ENCODE data around the gene NANS.
"Not testable (repeated sequence)": the region's sequence is repeated elsewhere in the genome, so short reads cannot be mapped to it uniquely, and the experiment has no call there.

NANS gene

DNA sequence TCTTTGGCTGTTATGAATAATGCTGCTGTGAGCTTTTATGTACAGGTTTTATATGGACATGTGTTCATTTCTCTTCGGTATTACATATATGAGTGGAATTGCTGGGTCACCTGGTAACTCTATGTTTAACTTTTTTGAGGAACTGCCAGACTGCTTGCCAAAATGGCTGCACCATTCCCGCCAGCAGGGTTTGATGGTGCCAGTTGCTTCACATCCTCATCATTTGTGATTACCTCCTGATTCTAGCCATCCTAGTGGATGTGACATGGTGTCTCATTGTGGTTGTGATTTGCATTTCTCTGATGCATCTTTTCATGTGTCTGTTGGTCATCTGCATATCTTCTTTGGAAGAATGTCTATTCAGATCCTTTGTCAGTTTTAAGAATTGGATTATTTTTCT, 10.7 kb downstream of the NANS start:
- CTCF ChIA-PET: no interaction called here

GRCh38 chr9:98069551-98069950, 13.0 kb downstream of the NANS start:
- TF ChIP-seq SUZ12 (IDR thresholded peaks at IDR 0.05) (no peak), BHLHE40 (IDR thresholded peaks at IDR 0.05; ENCODE audit: borderline replicate concordance) (no peak), ELF4 (IDR thresholded peaks at IDR 0.05) (no peak), ZNF384 (IDR thresholded peaks at IDR 0.05) (no peak), LEF1 (IDR thresholded peaks at IDR 0.05; ENCODE audit: borderline replicate concordance) (no peak)
- ChIA-PET CTCF (no interaction called here), POLR2A (no interaction called here)

More for the DNA sequence above, 10.7 kb downstream of the NANS start:
- POLR2A ChIA-PET: interaction anchor here (1.1 kb wide), 1 partner anchor 9 kb away, joined by 5 read pairs; no protein-coding TSS in a partner anchor
- TF ChIP-seq FOXM1 (IDR thresholded peaks at IDR 0.05; ENCODE audit: borderline replicate concordance) (no peak), HDGF (IDR thresholded peaks at IDR 0.05; ENCODE audit: borderline replicate concordance) (no peak), FOXK2 (IDR thresholded peaks at IDR 0.05) (no peak), FOXA1 (IDR thresholded peaks at IDR 0.05) (no peak), SP1 (IDR thresholded peaks at IDR 0.05) (no peak), BHLHE40 (IDR thresholded peaks at IDR 0.05; ENCODE audit: borderline replicate concordance) (no peak), ZNF384 (IDR thresholded peaks at IDR 0.05) (no peak), SUZ12 (IDR thresholded peaks at IDR 0.05) (no peak), ELF4 (IDR thresholded peaks at IDR 0.05) (no peak), NFRKB (IDR thresholded peaks at IDR 0.05) (no peak), ARNT (IDR thresholded peaks at IDR 0.05) (no peak), L3MBTL2 (conservative IDR thresholded peaks at IDR 0.05) (no peak), CTBP1 (IDR thresholded peaks at IDR 0.05; ENCODE audit: borderline replicate concordance) (no peak), PKNOX1 (IDR thresholded peaks at IDR 0.05) (no peak), LEF1 (IDR thresholded peaks at IDR 0.05; ENCODE audit: borderline replicate concordance) (no peak)
- no peak for DNase-seq (ENCODE audit: extremely low spot score)

GRCh38 chr9:98070704-98071103, 14.2 kb downstream of the NANS start:
- ChIA-PET CTCF (interaction anchor here (0.6 to 0.7 kb wide), 2 partner anchors 14 to 193 kb away, joined by 3 read pairs; no protein-coding TSS in a partner anchor), POLR2A (no interaction called here)
- no peak for TF ChIP-seq BHLHE40 (IDR thresholded peaks at IDR 0.05; ENCODE audit: borderline replicate concordance)
- TF ChIP-seq NFRKB (IDR thresholded peaks at IDR 0.05): no peak
- TF ChIP-seq LEF1 (IDR thresholded peaks at IDR 0.05; ENCODE audit: borderline replicate concordance): no peak
- TF ChIP-seq ARNT (IDR thresholded peaks at IDR 0.05): no peak
- no peak for DNase-seq (ENCODE audit: extremely low spot score)

More at GRCh38 chr9:98069551-98069950, 13.0 kb downstream of the NANS start:
- DNase-seq (ENCODE audit: extremely low spot score): no peak

DNA sequence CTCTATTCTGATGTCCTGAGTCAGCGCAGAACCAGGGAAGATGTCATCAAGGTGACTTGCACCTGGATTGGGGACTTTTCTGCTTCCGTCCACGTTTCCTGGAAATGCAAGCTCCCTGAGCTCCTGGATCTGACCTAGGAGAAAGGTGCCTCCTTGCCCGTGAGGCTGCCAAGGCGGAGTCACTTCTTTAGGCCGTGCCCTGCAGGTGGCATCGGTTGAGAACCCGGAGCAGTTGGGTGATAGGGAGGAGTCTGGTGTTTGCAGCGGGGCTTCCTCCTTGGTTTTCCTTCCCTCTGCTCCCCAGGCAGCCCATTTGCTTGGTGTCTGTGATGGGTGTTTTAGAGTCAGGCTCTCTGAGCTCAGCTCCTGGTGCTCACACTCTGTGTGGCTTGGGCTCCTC, 15.2 kb downstream of the NANS start:
- no peak for DNase-seq (ENCODE audit: extremely low spot score)
- CTCF ChIA-PET: interaction anchor here (0.6 kb wide), 1 partner anchor 87 kb away, joined by 3 read pairs; no protein-coding TSS in a partner anchor
- TF ChIP-seq ZNF384 (IDR thresholded peaks at IDR 0.05) (no peak), CTBP1 (IDR thresholded peaks at IDR 0.05; ENCODE audit: borderline replicate concordance) (no peak), FOXA1 (IDR thresholded peaks at IDR 0.05) (no peak), LEF1 (IDR thresholded peaks at IDR 0.05; ENCODE audit: borderline replicate concordance) (no peak), HDGF (IDR thresholded peaks at IDR 0.05; ENCODE audit: borderline replicate concordance) (no peak), SUZ12 (IDR thresholded peaks at IDR 0.05) (no peak), NFRKB (IDR thresholded peaks at IDR 0.05) (no peak), SP1 (IDR thresholded peaks at IDR 0.05) (no peak), PKNOX1 (IDR thresholded peaks at IDR 0.05) (no peak), L3MBTL2 (conservative IDR thresholded peaks at IDR 0.05) (no peak), TARDBP (IDR thresholded peaks at IDR 0.05) (no peak), ARNT (IDR thresholded peaks at IDR 0.05) (no peak), FOXM1 (IDR thresholded peaks at IDR 0.05; ENCODE audit: borderline replicate concordance) (no peak), BHLHE40 (IDR thresholded peaks at IDR 0.05; ENCODE audit: borderline replicate concordance) (no peak), FOXK2 (IDR thresholded peaks at IDR 0.05) (no peak)
- POLR2A ChIA-PET: interaction anchor here (1.1 kb wide), 1 partner anchor 14 kb away, joined by 3 read pairs; no protein-coding TSS in a partner anchor

DNA sequence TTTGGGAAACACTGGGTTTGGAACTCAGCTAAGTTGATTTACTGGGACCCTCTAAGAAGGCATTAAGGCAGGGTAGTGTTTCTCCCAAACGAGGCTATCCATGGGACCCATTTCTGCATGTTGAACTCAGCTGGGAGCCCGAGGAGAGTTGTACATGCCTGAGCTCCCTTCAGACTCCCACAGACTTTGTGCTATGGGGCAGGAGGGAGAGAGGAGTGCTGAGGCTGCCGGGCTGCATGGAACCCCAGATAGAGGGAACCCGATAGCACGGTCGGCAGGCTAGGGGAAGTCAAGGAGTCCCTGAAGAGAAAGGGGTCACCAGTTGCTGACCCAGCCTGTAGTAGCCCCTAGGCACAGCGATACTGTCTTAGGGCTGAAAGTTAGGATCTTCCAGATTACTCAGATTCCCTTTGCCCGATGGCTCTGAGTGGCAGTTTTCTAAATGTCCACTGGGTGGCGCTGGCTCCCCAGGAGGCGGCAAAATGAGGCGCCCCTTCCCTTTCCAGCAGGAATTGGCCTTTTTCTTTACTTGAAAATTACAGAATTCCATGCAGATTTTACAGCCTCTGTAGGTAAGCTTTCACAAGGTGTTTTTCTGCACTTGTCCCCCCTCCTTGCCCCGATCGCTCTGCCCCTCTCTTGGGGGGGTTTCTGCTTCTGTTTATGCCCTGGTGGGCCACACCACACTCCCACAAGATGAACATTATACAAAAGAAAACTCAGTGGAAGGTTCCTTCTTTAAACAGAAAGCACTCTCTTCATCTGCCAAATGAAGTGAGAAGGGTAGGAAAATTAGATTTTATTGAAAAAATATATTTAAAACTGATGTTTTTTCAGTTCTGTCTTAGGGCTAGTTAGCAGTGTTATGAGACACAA, 17.8 kb downstream of the NANS start:
- CTCF ChIA-PET: interaction anchor here (0.6 to 1.8 kb wide), 8 partner anchors 10 to 915 kb away, joined by 3 to 6 read pairs (median 4); partner anchors contain the start of genes NANS and TBC1D2
- peak; percentile 76 for DNase-seq (ENCODE audit: extremely low spot score)
- TF ChIP-seq TARDBP (IDR thresholded peaks at IDR 0.05) (no peak), PKNOX1 (IDR thresholded peaks at IDR 0.05) (peak; percentile 38; the same call in 1 of the 2 replicates), SUZ12 (IDR thresholded peaks at IDR 0.05) (no peak), ELF4 (IDR thresholded peaks at IDR 0.05) (no peak), BHLHE40 (IDR thresholded peaks at IDR 0.05; ENCODE audit: borderline replicate concordance) (no peak)
- POLR2A ChIA-PET: interaction anchor here (1.6 kb wide), 1 partner anchor 182 kb away, joined by 8 read pairs; the partner anchor contains the start of gene TBC1D2

DNA sequence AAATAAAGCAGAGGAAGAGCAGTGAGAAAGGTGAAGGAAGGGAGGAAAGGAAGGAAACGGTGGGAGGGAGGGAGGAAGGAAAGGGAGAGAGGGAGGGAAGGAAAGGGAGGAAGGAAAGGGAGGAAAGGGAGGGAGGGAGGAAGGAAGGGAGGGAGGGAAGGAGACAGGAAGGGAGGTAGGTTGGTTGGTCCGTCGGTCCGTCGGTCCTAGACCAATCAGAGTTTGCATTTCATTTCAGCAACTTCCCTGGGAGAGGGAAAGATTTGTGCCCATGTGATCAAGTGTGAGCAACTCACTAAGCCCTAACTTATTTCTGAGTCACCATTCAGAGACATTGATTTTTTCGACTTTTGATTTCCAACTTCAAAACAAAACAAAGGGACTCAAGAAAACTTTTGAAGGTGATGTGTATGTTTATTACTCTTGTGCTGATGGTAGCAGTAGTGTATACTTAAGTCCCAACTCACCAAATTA, 18.8 kb downstream of the NANS start:
- POLR2A ChIA-PET: no interaction called here
- CTCF ChIA-PET: interaction anchor here (0.6 kb wide), 1 partner anchor 74 kb away, joined by 3 read pairs; no protein-coding TSS in a partner anchor
- no peak for DNase-seq (ENCODE audit: extremely low spot score)
- TF ChIP-seq PKNOX1 (IDR thresholded peaks at IDR 0.05): peak; percentile 35; the same call in 1 of the 2 replicates
- TF ChIP-seq SP1 (IDR thresholded peaks at IDR 0.05): no peak

DNA sequence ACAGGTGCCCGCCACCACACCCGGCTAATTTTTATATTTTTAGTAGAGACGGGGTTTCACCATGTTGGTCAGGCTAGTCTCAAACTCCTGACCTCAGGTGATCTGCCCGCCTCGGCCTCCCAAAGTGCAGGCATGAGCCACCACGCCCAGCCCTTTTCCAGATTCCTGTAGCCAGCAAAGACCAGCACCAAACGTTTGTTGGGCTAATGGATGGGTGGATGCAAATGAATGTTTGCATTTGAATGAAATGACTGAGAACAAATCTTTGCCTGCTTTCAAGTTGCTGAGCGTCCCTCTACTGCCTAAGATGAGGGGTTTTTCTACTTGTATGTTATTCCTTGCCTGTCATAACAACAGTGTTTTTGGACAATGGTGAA, 20.0 kb downstream of the NANS start:
- CTCF ChIA-PET; DNase-seq (ENCODE audit: extremely low spot score); POLR2A ChIA-PET: not testable (repeated sequence)

Measured in HEK293T (cell line).